HG02885 (cell line): Measurements from ENCODE around the gene TPGS1.

Source experiments
- ATAC-seq: cut with Tn5 transposase; IDR thresholded peaks from one replicate; pipeline ENCODE4 v1.9.1; 2021; ENCODE audit warnings: mild to moderate bottlenecking; ENCODE audit not compliant: unreplicated experiment, poor library complexity

TPGS1 gene

GRCh38 chr19:558770-559439 is 51.6 kb downstream of the TPGS1 start:
- ATAC-seq = no peak

DNA sequence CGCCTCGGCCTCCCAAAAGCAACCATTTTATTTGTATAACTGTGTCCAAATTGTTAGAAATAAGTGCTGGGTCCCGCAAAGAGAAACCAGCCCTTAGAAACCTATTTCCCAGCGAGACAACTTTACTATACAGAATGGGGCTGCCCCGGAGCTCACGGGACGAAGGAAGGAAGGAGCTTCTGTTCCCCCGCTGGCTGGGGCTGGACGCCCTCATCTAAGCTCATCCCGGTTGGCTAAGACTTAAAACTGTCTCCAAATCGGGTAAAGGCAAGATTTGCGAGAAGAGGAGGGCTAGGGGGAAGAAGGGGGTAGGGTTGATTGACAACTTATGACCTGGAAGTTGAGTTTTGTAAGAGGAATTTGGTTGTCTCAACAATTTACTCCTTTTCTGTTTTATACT is 52.8 kb downstream of the TPGS1 start:
- no peak for ATAC-seq

DNA sequence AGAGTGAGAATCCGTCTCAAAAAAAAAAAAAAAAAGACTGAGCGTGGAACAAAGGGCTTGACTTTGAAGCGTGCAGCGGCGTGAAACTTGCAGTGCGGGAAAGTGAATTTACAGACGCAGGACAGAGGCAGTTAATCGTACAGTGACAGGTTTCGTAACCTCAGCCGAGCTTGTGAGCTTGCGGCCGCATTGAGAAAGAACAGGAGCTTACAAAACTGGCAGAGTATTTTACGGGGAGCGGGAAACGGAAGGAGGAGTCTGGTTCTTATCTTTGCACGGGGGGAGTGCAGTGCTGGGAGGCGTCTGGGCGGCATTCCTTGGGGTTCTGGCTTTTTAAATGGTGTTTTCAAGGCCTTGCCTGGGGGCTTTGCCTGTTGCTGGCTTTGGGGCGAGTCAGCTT is 59.1 kb downstream of the TPGS1 start:
- ATAC-seq = no peak

DNA sequence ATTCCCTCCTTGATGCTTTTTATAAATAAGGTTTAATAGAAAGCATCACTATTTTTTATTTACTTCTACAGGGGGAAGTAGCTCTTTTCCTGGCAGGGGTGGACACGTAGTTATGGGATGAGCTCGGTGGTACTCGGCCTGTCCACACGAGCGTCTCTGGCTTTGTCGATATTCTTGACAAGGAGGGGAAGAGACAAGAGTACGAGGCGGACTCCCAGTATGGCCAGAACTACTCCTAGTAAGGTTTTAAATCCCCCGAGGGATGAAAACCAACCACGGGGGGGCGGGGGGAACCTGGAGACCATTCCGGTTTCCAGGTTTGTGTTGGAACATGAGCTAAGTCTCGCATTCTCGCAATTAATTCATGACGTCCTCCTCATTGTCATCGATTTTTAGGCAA is 59.5 kb downstream of the TPGS1 start:
- ATAC-seq = no peak

- ATAC-seq = no peak
These were observed 60.1 kb downstream of the TPGS1 start for GRCh38 chr19:567296-567900.
